HepG2 (cell line): Measurements from ENCODE around the gene ARHGAP19. TPM values are rescaled to one million over a fixed set of nuclear protein-coding genes. Genes with fewer than 3 reads are reported as not detected.

Experiments used
- ESRRA ChIP-seq: sonication (generic); formaldehyde crosslinking; IDR thresholded peaks from 2 replicates; pipeline ENCODE4 v1.5.1; 2020; ENCODE audit warnings: mild to moderate bottlenecking, low read depth, missing genetic modification reagents
- GABPA ChIP-seq, 2 experiments: IDR thresholded peaks; 2 replicates each; pipeline ENCODE4 v1.6.1; 2011 to 2016; ENCODE audit warnings: low read depth in 2 of 2, low read length in 1 of 2, missing biosample characterization in 1 of 2, missing genetic modification characterization in 1 of 2
- HDAC6 ChIP-seq: fragments of 200-600 bp; sonication (generic); IDR thresholded peaks from 2 replicates; pipeline ENCODE4 v1.7.0; 2017; ENCODE audit warnings: mild to moderate bottlenecking, antibody characterized with exemption, low read length, low read depth
- HNF4A ChIP-seq: sonication (generic); formaldehyde crosslinking; IDR thresholded peaks from 2 replicates; pipeline ENCODE4 v1.4.0; 2020; ENCODE audit warnings: missing genetic modification reagents
- HNRNPL ChIP-seq: fragments of 200-400 bp; formaldehyde crosslinking; IDR thresholded peaks from 2 replicates; pipeline ENCODE4 v1.6.1; 2017; ENCODE audit warnings: mild to moderate bottlenecking, low read depth, low read length
- HNRNPUL1 ChIP-seq: fragments of 200-400 bp; formaldehyde crosslinking; IDR thresholded peaks from 2 replicates; pipeline ENCODE4 v1.6.1; 2017; ENCODE audit warnings: low read depth, mild to moderate bottlenecking, low read length, moderate library complexity
- JARID2 ChIP-seq: sonication (generic); formaldehyde crosslinking; IDR thresholded peaks from 2 replicates; pipeline ENCODE4 v1.8.1; 2023; ENCODE audit warnings: missing genetic modification reagents, inconsistent platforms; ENCODE audit not compliant: insufficient replicate concordance
- MTA1 ChIP-seq: sonication (generic); formaldehyde crosslinking; IDR thresholded peaks from 2 replicates; pipeline ENCODE4 v1.4.0; 2020; ENCODE audit warnings: missing genetic modification reagents, mild to moderate bottlenecking, borderline replicate concordance
- SMAD3 ChIP-seq: sonication (generic); formaldehyde crosslinking; IDR thresholded peaks from 2 replicates; pipeline ENCODE4 v1.4.0; 2020; ENCODE audit warnings: missing genetic modification reagents
- TAF15 ChIP-seq: fragments of 200-400 bp; formaldehyde crosslinking; IDR thresholded peaks from one replicate; pipeline ENCODE4 v1.6.1; 2018; ENCODE audit warnings: mild to moderate bottlenecking, low read depth, low read length; ENCODE audit not compliant: poor library complexity, severe bottlenecking
- WIZ ChIP-seq: sonication (generic); formaldehyde crosslinking; IDR thresholded peaks from 2 replicates; pipeline ENCODE4 v1.5.1; 2020; ENCODE audit warnings: mild to moderate bottlenecking, missing genetic modification reagents
- ZBTB20 ChIP-seq: sonication (generic); formaldehyde crosslinking; IDR thresholded peaks from 2 replicates; pipeline ENCODE4 v1.8.1; 2023; ENCODE audit warnings: missing genetic modification reagents, low read depth, mild to moderate bottlenecking, borderline replicate concordance
- ZBTB3 ChIP-seq: sonication (generic); formaldehyde crosslinking; IDR thresholded peaks from 2 replicates; pipeline ENCODE4 v1.4.0; 2020; ENCODE audit warnings: low read depth, mild to moderate bottlenecking, moderate library complexity, missing genetic modification reagents, borderline replicate concordance
- ZFP90 ChIP-seq: sonication (generic); formaldehyde crosslinking; IDR thresholded peaks from 2 replicates; pipeline ENCODE4 v1.8.0; 2022; ENCODE audit warnings: missing genetic modification reagents, mild to moderate bottlenecking, inconsistent platforms, borderline replicate concordance
- ZFP91 ChIP-seq: sonication (generic); formaldehyde crosslinking; IDR thresholded peaks from 2 replicates; pipeline ENCODE4 v1.9.0; 2022; ENCODE audit warnings: missing genetic modification reagents, mild to moderate bottlenecking, borderline replicate concordance
- ZNF253 ChIP-seq: sonication (generic); formaldehyde crosslinking; IDR thresholded peaks from 2 replicates; pipeline ENCODE4 v1.8.0; 2022; ENCODE audit warnings: mild to moderate bottlenecking, missing genetic modification reagents, borderline replicate concordance
- ZNF569 ChIP-seq: sonication (generic); formaldehyde crosslinking; IDR thresholded peaks from 2 replicates; pipeline ENCODE4 v1.5.0; 2020; ENCODE audit warnings: mild to moderate bottlenecking, missing genetic modification reagents, moderate library complexity, borderline replicate concordance
- polyA plus RNA-seq, 8 experiments: library from polyadenylated mRNA; depleted of rRNA in 3 of 8; stranded (reverse) in 7 of 8; unstranded in 1 of 8; fragments of >200 nt; fragmentation: Illumina TruSeq in 4 of 8; extraction: Trizol in 4 of 8; gene quantifications; 2 replicates each; pipeline versions ENCODE4 v1.2.1 to v1.2.3, GENCODE V29; 2011 to 2016; ENCODE audit warnings: low read depth in 4 of 8, missing spikeins in 1 of 8, mixed read lengths in 1 of 8; ENCODE audit not compliant: insufficient read depth in 1 of 8
- total RNA-seq, 5 experiments: library from RNA; depleted of rRNA; stranded (reverse); fragments of >200 nt; fragmentation: Illumina TruSeq; extraction: Trizol; gene quantifications; 2 replicates each; pipeline ENCODE4 v1.2.3, GENCODE V29; 2016; ENCODE audit warnings: low read depth in 1 of 5
- TF ChIP-seq, protein P1 (sequence below): sonication (generic); IDR thresholded peaks from 2 replicates; pipeline ENCODE4 v1.6.1; 2016; ENCODE audit warnings: low read depth, borderline replicate concordance
- TF ChIP-seq, protein P2 (sequence below): IDR thresholded peaks from 2 replicates; pipeline ENCODE4 v1.6.1; 2016; ENCODE audit warnings: mild to moderate bottlenecking
- TF ChIP-seq, protein P3 (sequence below), 2 experiments: sonication (generic) in 1 of 2; formaldehyde crosslinking in 1 of 2; IDR thresholded peaks; 2 replicates each; pipeline versions ENCODE4 v1.4.0 to v1.6.1; 2018 to 2020; ENCODE audit warnings: missing genetic modification reagents in 2 of 2, borderline replicate concordance in 1 of 2, low read depth in 1 of 2, mild to moderate bottlenecking in 1 of 2, missing biosample characterization in 1 of 2
- TF ChIP-seq, protein P4 (sequence below): sonication (generic); formaldehyde crosslinking; conservative IDR thresholded peaks from 2 replicates; pipeline ENCODE4 v1.4.0; 2020; ENCODE audit warnings: missing genetic modification reagents

The ARHGAP19 gene
- total and polyA plus RNA-seq, 2 of the 13 experiments (the other 11 are each of a cell fraction or from before 2014, with no cell fraction given) = 7.6 to 10.0 TPM

GRCh38 chr10:97328646-97329453 is 36.4 kb upstream of the ARHGAP19 start (continued):
- TF ChIP-seq, protein P1, sequence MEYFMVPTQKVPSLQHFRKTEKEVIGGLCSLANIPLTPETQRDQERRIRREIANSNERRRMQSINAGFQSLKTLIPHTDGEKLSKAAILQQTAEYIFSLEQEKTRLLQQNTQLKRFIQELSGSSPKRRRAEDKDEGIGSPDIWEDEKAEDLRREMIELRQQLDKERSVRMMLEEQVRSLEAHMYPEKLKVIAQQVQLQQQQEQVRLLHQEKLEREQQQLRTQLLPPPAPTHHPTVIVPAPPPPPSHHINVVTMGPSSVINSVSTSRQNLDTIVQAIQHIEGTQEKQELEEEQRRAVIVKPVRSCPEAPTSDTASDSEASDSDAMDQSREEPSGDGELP = no peak
- TF ChIP-seq, protein P2, sequence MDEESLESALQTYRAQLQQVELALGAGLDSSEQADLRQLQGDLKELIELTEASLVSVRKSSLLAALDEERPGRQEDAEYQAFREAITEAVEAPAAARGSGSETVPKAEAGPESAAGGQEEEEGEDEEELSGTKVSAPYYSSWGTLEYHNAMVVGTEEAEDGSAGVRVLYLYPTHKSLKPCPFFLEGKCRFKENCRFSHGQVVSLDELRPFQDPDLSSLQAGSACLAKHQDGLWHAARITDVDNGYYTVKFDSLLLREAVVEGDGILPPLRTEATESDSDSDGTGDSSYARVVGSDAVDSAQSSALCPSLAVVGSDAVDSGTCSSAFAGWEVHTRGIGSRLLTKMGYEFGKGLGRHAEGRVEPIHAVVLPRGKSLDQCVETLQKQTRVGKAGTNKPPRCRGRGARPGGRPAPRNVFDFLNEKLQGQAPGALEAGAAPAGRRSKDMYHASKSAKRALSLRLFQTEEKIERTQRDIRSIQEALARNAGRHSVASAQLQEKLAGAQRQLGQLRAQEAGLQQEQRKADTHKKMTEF (CRISPR knock-in tag) = peak; percentile 77
- TF ChIP-seq SMAD3 (CRISPR knock-in tag) = peak; percentile 92
- no peak for TF ChIP-seq TAF15
- TF ChIP-seq MTA1 (CRISPR knock-in tag) = no peak
- no peak for TF ChIP-seq GABPA (IDR thresholded peaks at IDR 0.05; ENCODE audit: low read depth, low read length)
- peak; percentile 59; the same call in 1 of the 2 replicates for TF ChIP-seq GABPA (CRISPR knock-in tag; IDR thresholded peaks at IDR 0.05; ENCODE audit: low read depth)
- TF ChIP-seq, protein P3, sequence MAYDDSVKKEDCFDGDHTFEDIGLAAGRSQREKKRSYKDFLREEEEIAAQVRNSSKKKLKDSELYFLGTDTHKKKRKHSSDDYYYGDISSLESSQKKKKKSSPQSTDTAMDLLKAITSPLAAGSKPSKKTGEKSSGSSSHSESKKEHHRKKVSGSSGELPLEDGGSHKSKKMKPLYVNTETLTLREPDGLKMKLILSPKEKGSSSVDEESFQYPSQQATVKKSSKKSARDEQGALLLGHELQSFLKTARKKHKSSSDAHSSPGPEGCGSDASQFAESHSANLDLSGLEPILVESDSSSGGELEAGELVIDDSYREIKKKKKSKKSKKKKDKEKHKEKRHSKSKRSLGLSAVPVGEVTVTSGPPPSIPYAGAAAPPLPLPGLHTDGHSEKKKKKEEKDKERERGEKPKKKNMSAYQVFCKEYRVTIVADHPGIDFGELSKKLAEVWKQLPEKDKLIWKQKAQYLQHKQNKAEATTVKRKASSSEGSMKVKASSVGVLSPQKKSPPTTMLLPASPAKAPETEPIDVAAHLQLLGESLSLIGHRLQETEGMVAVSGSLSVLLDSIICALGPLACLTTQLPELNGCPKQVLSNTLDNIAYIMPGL (CRISPR knock-in tag; IDR thresholded peaks at IDR 0.05; ENCODE audit: borderline replicate concordance in 1 of 2, low read depth in 1 of 2) = no peak; a peak in 1 of 4 replicates
- TF ChIP-seq ZBTB20 (CRISPR knock-in tag) = peak; percentile 82; the same call in 1 of the 2 replicates
- TF ChIP-seq, protein P4, sequence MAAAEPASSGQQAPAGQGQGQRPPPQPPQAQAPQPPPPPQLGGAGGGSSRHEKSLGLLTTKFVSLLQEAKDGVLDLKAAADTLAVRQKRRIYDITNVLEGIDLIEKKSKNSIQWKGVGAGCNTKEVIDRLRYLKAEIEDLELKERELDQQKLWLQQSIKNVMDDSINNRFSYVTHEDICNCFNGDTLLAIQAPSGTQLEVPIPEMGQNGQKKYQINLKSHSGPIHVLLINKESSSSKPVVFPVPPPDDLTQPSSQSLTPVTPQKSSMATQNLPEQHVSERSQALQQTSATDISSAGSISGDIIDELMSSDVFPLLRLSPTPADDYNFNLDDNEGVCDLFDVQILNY (CRISPR knock-in tag) = no peak
- no peak for TF ChIP-seq ZNF253
- TF ChIP-seq ESRRA (CRISPR knock-in tag) = no peak; the same call in 1 of the 2 replicates
- TF ChIP-seq ZNF569 (CRISPR knock-in tag) = no peak
- no peak for TF ChIP-seq HNRNPL
- no peak for TF ChIP-seq JARID2 (CRISPR knock-in tag)
- TF ChIP-seq HNF4A = peak; percentile 87
- peak; percentile 18; the same call in 1 of the 2 replicates for TF ChIP-seq ZFP90
- no peak for TF ChIP-seq WIZ (CRISPR knock-in tag)
- TF ChIP-seq ZFP91 (CRISPR knock-in tag) = no peak
- no peak for TF ChIP-seq HDAC6
- TF ChIP-seq ZBTB3 (CRISPR knock-in tag) = no peak
- no peak for TF ChIP-seq HNRNPUL1
